ENCODE data around the gene CPLX4. TPM values are rescaled to one million over a fixed set of nuclear protein-coding genes. Genes with fewer than 3 reads are reported as not detected.

The CPLX4 gene
- total RNA-seq = not detected

- Histone ChIP-seq H3K4me1 (no peaks in the 10 kb centered on the region), H3K4me3 (no peak within 1 kb of the TSS), H3K27me3 (peaks cover 0 to 4% of the 10 kb centered on the region in 2 donors), H3K9me3 (no peaks in the 10 kb centered on the region), H3K27ac (no peak within 1 kb of the TSS), H3K36me3 (no peaks in the 10 kb centered on the region)
- no peak for TF ChIP-seq CTCF (IDR thresholded peaks at IDR 0.05)
- TF ChIP-seq POLR2A (IDR thresholded peaks at IDR 0.05) = no peak
- no peak for DNase-seq
- intact Hi-C loops (cut with DNase I; ENCODE audit: low total_unique reads) = no loop called here
These were observed at the start of gene CPLX4 for GRCh38 chr18:59318460-59319050. Gene CPLX4 (minus strand): TSS chr18:59318649. CDS start chr18:59318462, 187 bp downstream.

- peak overlapping the region in 1 of 2 donors; percentile 90 for H3K27ac ChIP-seq
- peak overlapping the region; percentile 75 to 91 for H3K4me3 ChIP-seq
- no peak for DNase-seq
- no peak for TF ChIP-seq CTCF (IDR thresholded peaks at IDR 0.05)
- TF ChIP-seq POLR2A (IDR thresholded peaks at IDR 0.05) = no peak
- intact Hi-C loops (cut with DNase I; ENCODE audit: low total_unique reads) = no loop called here
- no peaks in the 10 kb centered on the region for H3K36me3 ChIP-seq
- H3K27me3 ChIP-seq = no peaks in the 10 kb centered on the region
- H3K4me1 ChIP-seq = no peaks in the 10 kb centered on the region
- no peaks in the 10 kb centered on the region for H3K9me3 ChIP-seq
These were observed 41.9 kb upstream of the CPLX4 start for GRCh38 chr18:59360381-59360780.

DNA sequence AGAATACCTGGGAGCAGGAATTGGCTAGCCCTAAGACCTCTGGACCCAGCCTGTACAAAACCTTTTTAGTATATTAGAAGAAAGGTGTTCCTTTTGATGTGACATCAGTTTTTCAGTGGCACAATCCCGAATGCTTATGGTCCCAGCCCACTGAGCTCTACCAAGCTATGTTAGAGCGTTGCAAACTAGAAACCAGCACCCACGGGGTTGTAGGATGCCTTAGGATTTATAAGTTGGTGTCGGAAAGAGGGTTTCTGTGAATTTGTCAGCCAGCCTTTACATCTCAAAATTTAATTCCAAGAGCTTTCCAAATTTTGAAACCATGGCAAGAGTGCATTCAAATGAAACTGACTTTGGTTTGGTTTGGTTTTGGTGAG lies 41.1 kb upstream of the CPLX4 start:
- Histone ChIP-seq H3K27me3 (no peaks in the 10 kb centered on the region), H3K9me3 (no peaks in the 10 kb centered on the region), H3K27ac (peak overlapping the region; percentile 80 to 90), H3K36me3 (peaks cover 0 to under 1% of the 10 kb centered on the region in 2 donors), H3K4me1 (no peaks in the 10 kb centered on the region), H3K4me3 (peak overlapping the region; percentile 75 to 91)
- intact Hi-C loops (cut with DNase I; ENCODE audit: low total_unique reads) = no loop called here
- no peak for DNase-seq
- no peak for TF ChIP-seq CTCF (IDR thresholded peaks at IDR 0.05)
- TF ChIP-seq POLR2A (IDR thresholded peaks at IDR 0.05) = no peak

GRCh38 chr18:59358712-59359575 lies 40.5 kb upstream of the CPLX4 start, which contains the start of gene LMAN1:
Gene LMAN1 (minus strand): TSS chr18:59359265. CDS start chr18:59359244, 21 bp downstream.
- H3K9me3 ChIP-seq = no peaks in the 10 kb centered on the region
- H3K4me3 ChIP-seq = peak within 1 kb of the TSS; percentile 75 to 91
- peak within 1 kb of the TSS; percentile 80 to 90 for H3K27ac ChIP-seq
- H3K27me3 ChIP-seq = no peaks in the 10 kb centered on the region
- no peaks in the 10 kb centered on the region for H3K4me1 ChIP-seq
- DNase-seq = peak; percentile 94 to 96
- H3K36me3 ChIP-seq = peaks cover 0 to 2% of the 10 kb centered on the region in 2 donors
- TF ChIP-seq POLR2A (IDR thresholded peaks at IDR 0.05) (peak; percentile 47 to 54), CTCF (IDR thresholded peaks at IDR 0.05) (no peak)
- intact Hi-C loops (cut with DNase I; ENCODE audit: low total_unique reads) = no loop called here

DNA sequence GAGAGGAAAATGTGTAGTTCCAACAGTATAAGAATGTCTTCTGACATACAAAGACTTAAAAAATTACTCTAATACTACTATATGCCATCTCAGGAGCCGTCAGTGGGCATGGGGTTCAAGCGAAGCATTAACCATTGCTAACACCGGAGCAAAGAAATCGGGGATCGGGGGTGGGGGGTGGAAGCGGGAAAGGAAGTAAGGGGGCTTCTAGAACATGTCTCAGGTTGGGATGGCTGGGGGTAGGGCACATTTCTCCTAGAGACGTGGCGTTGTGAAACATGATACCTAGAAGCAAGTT lies 39.9 kb upstream of the CPLX4 start:
- Histone ChIP-seq H3K4me3 (peak overlapping the region; percentile 75 to 91), H3K36me3 (peaks cover 0 to 2% of the 10 kb centered on the region in 2 donors), H3K27ac (peak overlapping the region; percentile 80 to 90), H3K9me3 (no peaks in the 10 kb centered on the region), H3K27me3 (no peaks in the 10 kb centered on the region), H3K4me1 (no peaks in the 10 kb centered on the region)
- DNase-seq = peak in 1 of 2 donors; percentile 16
- TF ChIP-seq POLR2A (IDR thresholded peaks at IDR 0.05) = no peak
- TF ChIP-seq CTCF (IDR thresholded peaks at IDR 0.05) = no peak
- intact Hi-C loops (cut with DNase I; ENCODE audit: low total_unique reads) = no loop called here
